ENCODE results near the gene HSP90B1.
A peak's percentile ranks its signal among the peaks of the same experiment; 100 is the strongest.

Gene HSP90B1

GRCh38 chr12:103929046-103929783, 995 bp upstream of the HSP90B1 start:
- DNase-seq (ENCODE audit: low spot score) (peak; percentile 74), FAIRE-seq (no peak)

- DNase-seq (ENCODE audit: low spot score), result no peak
- no peak for FAIRE-seq
Measured at GRCh38 chr12:103929784-103930033, 501 bp upstream of the HSP90B1 start.

GRCh38 chr12:103930787-103931735, 851 bp downstream of the HSP90B1 start:
- FAIRE-seq (no peak), DNase-seq (ENCODE audit: low spot score) (no peak)

GRCh38 chr12:103933237-103933636, 3.0 kb downstream of the HSP90B1 start:
- FAIRE-seq, result no peak
- no peak for DNase-seq (ENCODE audit: low spot score)

GRCh38 chr12:103936679-103937078, 6.5 kb downstream of the HSP90B1 start:
- DNase-seq (ENCODE audit: low spot score), result no peak
- no peak for FAIRE-seq

- no peak for FAIRE-seq
- no peak for DNase-seq (ENCODE audit: low spot score)
Measured at GRCh38 chr12:103944964-103945363, 14.8 kb downstream of the HSP90B1 start.

GRCh38 chr12:103947871-103948555, 17.8 kb downstream of the HSP90B1 start:
- FAIRE-seq (no peak), DNase-seq (ENCODE audit: low spot score) (no peak)

- FAIRE-seq (no peak), DNase-seq (ENCODE audit: low spot score) (no peak)
Measured at GRCh38 chr12:103948746-103949406, 18.7 kb downstream of the HSP90B1 start.

GRCh38 chr12:103952497-103952896, 22.3 kb downstream of the HSP90B1 start:
- FAIRE-seq (no peak), DNase-seq (ENCODE audit: low spot score) (no peak)

GRCh38 chr12:103955811-103956508, 25.8 kb downstream of the HSP90B1 start:
- no peak for FAIRE-seq
- DNase-seq (ENCODE audit: low spot score), result no peak

GRCh38 chr12:103956509-103957027, 26.4 kb downstream of the HSP90B1 start:
- DNase-seq (ENCODE audit: low spot score), result no peak

GRCh38 chr12:103957865-103958388, 27.7 kb downstream of the HSP90B1 start:
- DNase-seq (ENCODE audit: low spot score) (no peak), FAIRE-seq (peak; percentile 56)

More at GRCh38 chr12:103956509-103957027, 26.4 kb downstream of the HSP90B1 start:
- FAIRE-seq, result no peak

GRCh38 chr12:103958621-103959020, 28.4 kb downstream of the HSP90B1 start:
- DNase-seq (ENCODE audit: low spot score), result no peak
- peak; percentile 42 for FAIRE-seq

- FAIRE-seq (no peak), DNase-seq (ENCODE audit: low spot score) (no peak)
Measured at GRCh38 chr12:103960616-103961227, 30.5 kb downstream of the HSP90B1 start.

GRCh38 chr12:103962493-103962892, 32.3 kb downstream of the HSP90B1 start:
- FAIRE-seq (no peak), DNase-seq (ENCODE audit: low spot score) (no peak)

- FAIRE-seq (no peak), DNase-seq (ENCODE audit: low spot score) (no peak)
Measured at GRCh38 chr12:103964805-103965204, 34.6 kb downstream of the HSP90B1 start.

- DNase-seq (ENCODE audit: low spot score) (no peak), FAIRE-seq (no peak)
Measured at GRCh38 chr12:103965255-103965589, 35.0 kb downstream of the HSP90B1 start.

GRCh38 chr12:103965590-103966504, 35.6 kb downstream of the HSP90B1 start, which contains the start of gene TDG:
TDG (plus strand) TSS chr12:103965872; CDS start chr12:103966038, 166 bp downstream.
- peak; percentile 58 for FAIRE-seq
- peak; percentile 93 for DNase-seq (ENCODE audit: low spot score)

GRCh38 chr12:103966736-103967135, 36.5 kb downstream of the HSP90B1 start:
- FAIRE-seq (no peak), DNase-seq (ENCODE audit: low spot score) (no peak)
